ENCODE results near the gene OR8H2.

OR8H2 gene

GRCh38 chr11:56152333-56152732 lies 48.8 kb downstream of the OR8H2 start:
- Histone ChIP-seq H3K4me3 (ENCODE audit: low read length, poor library complexity, severe bottlenecking) (no peak overlapping the region), H3K9ac (ENCODE audit: low read depth, low read length, poor library complexity, severe bottlenecking) (no peak overlapping the region), H3K36me3 (ENCODE audit: insufficient read depth, low read length) (no peaks in the 10 kb centered on the region), H3K79me2 (ENCODE audit: insufficient read depth, low read length) (no peaks in the 10 kb centered on the region), H2AFZ (ENCODE audit: low read length) (no peak overlapping the region), H3K27me3 (ENCODE audit: insufficient read depth, low read length, poor library complexity, severe bottlenecking) (no peaks in the 10 kb centered on the region), H3K4me2 (ENCODE audit: low read depth, low read length, poor library complexity, severe bottlenecking) (no peak overlapping the region), H4K20me1 (ENCODE audit: insufficient read depth, low read length, poor library complexity, severe bottlenecking) (no peaks in the 10 kb centered on the region), H3K4me1 (ENCODE audit: insufficient read depth, low read length, poor library complexity, severe bottlenecking) (no peaks in the 10 kb centered on the region), H3K9me2 (replicated peaks; ENCODE audit: low read depth, low read length) (no peaks in the 10 kb centered on the region), H3K9me3 (ENCODE audit: insufficient read depth, low read depth, low read length) (no peaks in the 10 kb centered on the region), H3F3A (ENCODE audit: low read depth) (no peaks in the 10 kb centered on the region)
- TF ChIP-seq EZH2phosphoT487 (IDR thresholded peaks at IDR 0.05; ENCODE audit: borderline replicate concordance), result no peak
- TF ChIP-seq, protein P1, sequence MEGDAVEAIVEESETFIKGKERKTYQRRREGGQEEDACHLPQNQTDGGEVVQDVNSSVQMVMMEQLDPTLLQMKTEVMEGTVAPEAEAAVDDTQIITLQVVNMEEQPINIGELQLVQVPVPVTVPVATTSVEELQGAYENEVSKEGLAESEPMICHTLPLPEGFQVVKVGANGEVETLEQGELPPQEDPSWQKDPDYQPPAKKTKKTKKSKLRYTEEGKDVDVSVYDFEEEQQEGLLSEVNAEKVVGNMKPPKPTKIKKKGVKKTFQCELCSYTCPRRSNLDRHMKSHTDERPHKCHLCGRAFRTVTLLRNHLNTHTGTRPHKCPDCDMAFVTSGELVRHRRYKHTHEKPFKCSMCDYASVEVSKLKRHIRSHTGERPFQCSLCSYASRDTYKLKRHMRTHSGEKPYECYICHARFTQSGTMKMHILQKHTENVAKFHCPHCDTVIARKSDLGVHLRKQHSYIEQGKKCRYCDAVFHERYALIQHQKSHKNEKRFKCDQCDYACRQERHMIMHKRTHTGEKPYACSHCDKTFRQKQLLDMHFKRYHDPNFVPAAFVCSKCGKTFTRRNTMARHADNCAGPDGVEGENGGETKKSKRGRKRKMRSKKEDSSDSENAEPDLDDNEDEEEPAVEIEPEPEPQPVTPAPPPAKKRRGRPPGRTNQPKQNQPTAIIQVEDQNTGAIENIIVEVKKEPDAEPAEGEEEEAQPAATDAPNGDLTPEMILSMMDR (conservative IDR thresholded peaks at IDR 0.05; ENCODE audit: low read length), result no peak
